ENCODE measurements around the gene INTS4.
"Not testable (repeated sequence)": the region's sequence is repeated elsewhere in the genome, so short reads cannot be mapped to it uniquely, and the experiment has no call there.

INTS4 gene

GRCh38 chr11:77943296-77943695 lies 51.2 kb downstream of the INTS4 start:
- DNase-seq = not testable (repeated sequence)

GRCh38 chr11:77942465-77942864 lies 52.0 kb downstream of the INTS4 start:
- DNase-seq = not testable (repeated sequence)

- not testable (repeated sequence) for DNase-seq
These were observed 60.9 kb downstream of the INTS4 start for GRCh38 chr11:77933596-77933995.

- DNase-seq = not testable (repeated sequence)
These were observed 63.9 kb downstream of the INTS4 start for GRCh38 chr11:77930334-77931208.

GRCh38 chr11:77917713-77918112 lies 76.8 kb downstream of the INTS4 start:
- DNase-seq = not testable (repeated sequence)

GRCh38 chr11:77914307-77914791 lies 80.1 kb downstream of the INTS4 start:
- DNase-seq = not testable (repeated sequence)

- not testable (repeated sequence) for DNase-seq
These were observed 80.7 kb downstream of the INTS4 start for GRCh38 chr11:77913608-77914306.

GRCh38 chr11:77910828-77911227 lies 83.6 kb downstream of the INTS4 start:
- not testable (repeated sequence) for DNase-seq

- DNase-seq = no peak
These were observed 85.2 kb downstream of the INTS4 start for GRCh38 chr11:77909277-77909676.

GRCh38 chr11:77908835-77909234 lies 85.6 kb downstream of the INTS4 start:
- DNase-seq = no peak

GRCh38 chr11:77894949-77895348 lies 99.5 kb downstream of the INTS4 start:
- not testable (repeated sequence) for DNase-seq

GRCh38 chr11:77891703-77892102 lies 102.8 kb downstream of the INTS4 start:
- not testable (repeated sequence) for DNase-seq

- DNase-seq = not testable (repeated sequence)
These were observed 103.2 kb downstream of the INTS4 start for GRCh38 chr11:77891256-77891655.

- DNase-seq = not testable (repeated sequence)
These were observed 103.8 kb downstream of the INTS4 start for GRCh38 chr11:77890619-77891056.

- not testable (repeated sequence) for DNase-seq
These were observed 104.3 kb downstream of the INTS4 start for GRCh38 chr11:77890100-77890614.

GRCh38 chr11:77889045-77889444 lies 105.4 kb downstream of the INTS4 start:
- not testable (repeated sequence) for DNase-seq

- no peak for DNase-seq
These were observed 108.1 kb downstream of the INTS4 start for GRCh38 chr11:77886401-77886800.

- DNase-seq = no peak
These were observed 109.7 kb downstream of the INTS4 start for GRCh38 chr11:77884829-77885190.

- DNase-seq = no peak
These were observed 110.2 kb downstream of the INTS4 start for GRCh38 chr11:77884186-77884828.

GRCh38 chr11:77883775-77884174 lies 110.7 kb downstream of the INTS4 start:
- no peak for DNase-seq

GRCh38 chr11:77882396-77882795 lies 112.1 kb downstream of the INTS4 start:
- no peak for DNase-seq

GRCh38 chr11:77879218-77879617 lies 115.2 kb downstream of the INTS4 start:
- no peak for DNase-seq

- not testable (repeated sequence) for DNase-seq
These were observed 116.2 kb downstream of the INTS4 start for GRCh38 chr11:77878247-77878646.

Measured in activated naive CD4-positive, alpha-beta T cell treated with Interleukin-2 at 50 U/mL for 16 hours (primary cell).